Activated CD8-positive, alpha-beta T cell treated with anti-CD3 and anti-CD28 coated beads, Interleukin-2, amount 10 ng/mL, durations not matched to agents 7 days and 5 days (primary cell): Measurements from ENCODE around the gene EVX1. TPM values are rescaled to one million over a fixed set of nuclear protein-coding genes. Genes with fewer than 3 reads are reported as not detected.

Source experiments
- ATAC-seq: fragments of 150-1000 bp; cut with Tn5 transposase; one replicate; pipeline ENCODE4 v1.10.0; 2021; ENCODE audit warnings: moderate library complexity
- CTCF ChIA-PET: fragments of 350-600 bp; sonication (Branson Sonifier 250); formaldehyde crosslinking; loops from one replicate; lab custom pipeline; 2021; ENCODE audit warnings: antibody characterized with exemption; lab: Charles Lee
- POLR2A ChIA-PET: fragments of 350-600 bp; sonication (Branson Sonifier 250); formaldehyde crosslinking; loops from one replicate; lab custom pipeline; 2021; ENCODE audit warnings: antibody characterized with exemption; lab: Charles Lee
- DNase-seq: peaks from one replicate; pipeline ENCODE4 v3.0.0-alpha.2; 2020
- H3K27ac Mint-ChIP-seq: one replicate; pipeline ENCODE4 v1.8.0; 2021; ENCODE audit warnings: mild to moderate bottlenecking, mixed read lengths
- H3K27me3 Mint-ChIP-seq: one replicate; pipeline ENCODE4 v1.8.0; 2021; ENCODE audit warnings: low read depth, mixed read lengths
- H3K36me3 Mint-ChIP-seq: one replicate; pipeline ENCODE4 v1.8.0; 2021; ENCODE audit warnings: low read depth, mixed read lengths
- H3K4me1 Mint-ChIP-seq: one replicate; pipeline ENCODE4 v1.8.0; 2021; ENCODE audit warnings: low read depth, mixed read lengths
- H3K4me3 Mint-ChIP-seq: one replicate; pipeline ENCODE4 v1.8.0; 2021; ENCODE audit warnings: mild to moderate bottlenecking, mixed read lengths
- H3K9me3 Mint-ChIP-seq: one replicate; pipeline ENCODE4 v1.8.0; 2022; ENCODE audit warnings: mixed read lengths; ENCODE audit not compliant: insufficient read depth
- total RNA-seq, 2 experiments: library from RNA; stranded (reverse); gene quantifications; one replicate each; pipeline ENCODE4 v1.2.3, GENCODE V29; 2021

Gene EVX1
- total RNA-seq, 2 experiments from 2014 or later: not detected

GRCh38 chr7:27239387-27240014, 3.1 kb upstream of the EVX1 start:
- Mint-ChIP-seq H3K4me3 (no peak overlapping the region), H3K27ac (no peak overlapping the region), H3K36me3 (peaks cover 5% of the 10 kb centered on the region), H3K9me3 (no peaks in the 10 kb centered on the region), H3K27me3 (peaks cover 78% of the 10 kb centered on the region), H3K4me1 (peaks cover 13% of the 10 kb centered on the region)
- ChIA-PET CTCF (interaction anchor here (0.7 to 1.2 kb wide), 2 partner anchors 44 to 535 kb away, joined by 3 read pairs; no protein-coding TSS in a partner anchor), POLR2A (no interaction called here)
- ATAC-seq (no peak), DNase-seq (no peak)

GRCh38 chr7:27240015-27240731, 2.4 kb upstream of the EVX1 start:
- H3K4me3 Mint-ChIP-seq: no peak overlapping the region
- H3K27me3 Mint-ChIP-seq: peaks cover 81% of the 10 kb centered on the region

GRCh38 chr7:27241189-27242056, 1.2 kb upstream of the EVX1 start:
- H3K4me1 Mint-ChIP-seq: peaks cover 9% of the 10 kb centered on the region
- no peaks in the 10 kb centered on the region for H3K9me3 Mint-ChIP-seq
- DNase-seq: no peak
- peaks cover 84% of the 10 kb centered on the region for H3K27me3 Mint-ChIP-seq
- ChIA-PET CTCF (interaction anchor here (0.7 to 1.4 kb wide), 6 partner anchors 31 to 84 kb away, joined by 3 to 5 read pairs (median 4); partner anchors contain the start of gene HOXA7), POLR2A (interaction anchor here (1.0 kb wide), 1 partner anchor 13 kb away, joined by 3 read pairs; no protein-coding TSS in a partner anchor)
- no peak for ATAC-seq
- peaks cover 5% of the 10 kb centered on the region for H3K36me3 Mint-ChIP-seq
- no peak overlapping the region for H3K4me3 Mint-ChIP-seq
- no peak overlapping the region for H3K27ac Mint-ChIP-seq

More at GRCh38 chr7:27240015-27240731, 2.4 kb upstream of the EVX1 start:
- ATAC-seq (no peak), DNase-seq (no peak)
- ChIA-PET POLR2A (no interaction called here), CTCF (interaction anchor here (1.2 kb wide), 1 partner anchor 61 kb away, joined by 5 read pairs; no protein-coding TSS in a partner anchor)
- no peaks in the 10 kb centered on the region for H3K9me3 Mint-ChIP-seq
- peaks cover 5% of the 10 kb centered on the region for H3K36me3 Mint-ChIP-seq
- no peak overlapping the region for H3K27ac Mint-ChIP-seq
- peaks cover 13% of the 10 kb centered on the region for H3K4me1 Mint-ChIP-seq

- Mint-ChIP-seq H3K36me3 (peaks cover 5% of the 10 kb centered on the region), H3K4me3 (peak overlapping the region; percentile 40), H3K9me3 (no peaks in the 10 kb centered on the region), H3K27ac (peak overlapping the region; percentile 67), H3K27me3 (peaks cover 84% of the 10 kb centered on the region), H3K4me1 (peaks cover 9% of the 10 kb centered on the region)
- no peak for DNase-seq
- POLR2A ChIA-PET: interaction anchor here (0.6 to 1.0 kb wide), 2 partner anchors 12 to 131 kb away, joined by 3 read pairs; no protein-coding TSS in a partner anchor
- CTCF ChIA-PET: interaction anchor here (0.7 to 1.4 kb wide), 5 partner anchors 17 to 85 kb away, joined by 3 to 4 read pairs (median 3); partner anchors contain the start of gene HOXA7
- no peak for ATAC-seq
Measured at GRCh38 chr7:27242154-27242553, 448 bp upstream of the EVX1 start.

- ATAC-seq (no peak), DNase-seq (no peak)
- peak overlapping the region; percentile 23 for H3K4me3 Mint-ChIP-seq
- H3K9me3 Mint-ChIP-seq: no peaks in the 10 kb centered on the region
- H3K36me3 Mint-ChIP-seq: peaks cover 5% of the 10 kb centered on the region
- peaks cover 9% of the 10 kb centered on the region for H3K4me1 Mint-ChIP-seq
- ChIA-PET POLR2A (no interaction called here), CTCF (interaction anchor here (1.4 kb wide), 1 partner anchor 33 kb away, joined by 3 read pairs; no protein-coding TSS in a partner anchor)
- peaks cover 85% of the 10 kb centered on the region for H3K27me3 Mint-ChIP-seq
- H3K27ac Mint-ChIP-seq: peak overlapping the region; percentile 64
Measured at GRCh38 chr7:27243340-27244163, 950 bp downstream of the EVX1 start.

- ChIA-PET CTCF (no interaction called here), POLR2A (no interaction called here)
- ATAC-seq (no peak), DNase-seq (no peak)
- peaks cover 7% of the 10 kb centered on the region for H3K4me1 Mint-ChIP-seq
- H3K9me3 Mint-ChIP-seq: no peaks in the 10 kb centered on the region
- peaks cover 89% of the 10 kb centered on the region for H3K27me3 Mint-ChIP-seq
- H3K4me3 Mint-ChIP-seq: no peak overlapping the region
- H3K27ac Mint-ChIP-seq: peak overlapping the region; percentile 51
- peaks cover 5% of the 10 kb centered on the region for H3K36me3 Mint-ChIP-seq
Measured at GRCh38 chr7:27244488-27245123, 2.0 kb downstream of the EVX1 start.

GRCh38 chr7:27245124-27245797, 2.7 kb downstream of the EVX1 start:
- DNase-seq (no peak), ATAC-seq (no peak)
- H3K4me1 Mint-ChIP-seq: peaks cover 7% of the 10 kb centered on the region
- no peak overlapping the region for H3K27ac Mint-ChIP-seq
- ChIA-PET POLR2A (no interaction called here), CTCF (no interaction called here)
- H3K4me3 Mint-ChIP-seq: peak overlapping the region; percentile 22
- H3K36me3 Mint-ChIP-seq: peaks cover 5% of the 10 kb centered on the region
- H3K9me3 Mint-ChIP-seq: no peaks in the 10 kb centered on the region
- H3K27me3 Mint-ChIP-seq: peaks cover 90% of the 10 kb centered on the region

GRCh38 chr7:27245798-27246691, 3.4 kb downstream of the EVX1 start:
- ChIA-PET POLR2A (no interaction called here), CTCF (interaction anchor here (1.7 to 1.8 kb wide), 2 partner anchors 35 to 50 kb away, joined by 4 to 5 read pairs; no protein-coding TSS in a partner anchor)
- Mint-ChIP-seq H3K36me3 (peaks cover 4% of the 10 kb centered on the region), H3K4me3 (no peak overlapping the region), H3K9me3 (no peaks in the 10 kb centered on the region), H3K27ac (no peak overlapping the region), H3K27me3 (peaks cover 90% of the 10 kb centered on the region), H3K4me1 (peaks cover 7% of the 10 kb centered on the region)
- ATAC-seq (peak; percentile 47), DNase-seq (no peak)

GRCh38 chr7:27247000-27247399, 4.4 kb downstream of the EVX1 start:
- DNase-seq (no peak), ATAC-seq (no peak)
- no peak overlapping the region for H3K27ac Mint-ChIP-seq
- peaks cover 7% of the 10 kb centered on the region for H3K4me1 Mint-ChIP-seq
- ChIA-PET CTCF (interaction anchor here (1.7 to 1.8 kb wide), 2 partner anchors 36 to 51 kb away, joined by 4 to 5 read pairs; no protein-coding TSS in a partner anchor), POLR2A (no interaction called here)
- peaks cover 86% of the 10 kb centered on the region for H3K27me3 Mint-ChIP-seq
- H3K4me3 Mint-ChIP-seq: no peak overlapping the region
- H3K36me3 Mint-ChIP-seq: peaks cover 4% of the 10 kb centered on the region
- no peaks in the 10 kb centered on the region for H3K9me3 Mint-ChIP-seq
